ENCODE data around the gene RCL1. TPM values are rescaled to one million over a fixed set of nuclear protein-coding genes. Genes with fewer than 3 reads are reported as not detected.
"Not testable (repeated sequence)": the region's sequence is repeated elsewhere in the genome, so short reads cannot be mapped to it uniquely, and the experiment has no call there.

The RCL1 gene
- total and polyA plus RNA-seq, 3 experiments from 2014 or later, result 17.7 to 39.1 (median 36.5) TPM

GRCh38 chr9:4769321-4770080 is 23.2 kb upstream of the RCL1 start:
- Histone ChIP-seq H3K27ac (ENCODE audit: low read depth, low read length) (no peak overlapping the region), H3K27me3 (ENCODE audit: insufficient read depth, low read length, poor library complexity, severe bottlenecking) (no peaks in the 10 kb centered on the region), H3K4me1 (ENCODE audit: insufficient read depth, low read length) (no peaks in the 10 kb centered on the region), H3K4me3 (ENCODE audit: low read length) (no peak overlapping the region), H3K9me3 (ENCODE audit: low read length) (no peaks in the 10 kb centered on the region), H3K36me3 (ENCODE audit: insufficient read depth, low read length) (no peaks in the 10 kb centered on the region)
- no peaks in the 10 kb centered on the region for H3K27me3 Mint-ChIP-seq
- no peak for DNase-seq
- H3K4me1 Mint-ChIP-seq, result no peaks in the 10 kb centered on the region
- no peak overlapping the region for H3K4me3 Mint-ChIP-seq
- peaks cover 0 to 2% (median 0%) of the 10 kb centered on the region in 3 donors for H3K36me3 Mint-ChIP-seq
- no peak overlapping the region for H3K27ac Mint-ChIP-seq
- ChIA-PET POLR2A (no interaction called here), CTCF (interaction anchor here (1.4 to 3.0 kb wide), 2 partner anchors 10 to 218 kb away, joined by 3 to 13 read pairs; no protein-coding TSS in a partner anchor)
- H3K9me3 Mint-ChIP-seq, result no peaks in the 10 kb centered on the region

- DNase-seq, result no peak
- H3K27ac Mint-ChIP-seq, result no peak overlapping the region
- Histone ChIP-seq H3K4me3 (ENCODE audit: low read length) (no peak overlapping the region), H3K4me1 (ENCODE audit: insufficient read depth, low read length) (no peaks in the 10 kb centered on the region), H3K9me3 (ENCODE audit: low read length) (no peaks in the 10 kb centered on the region), H3K27ac (ENCODE audit: low read depth, low read length) (no peak overlapping the region), H3K36me3 (ENCODE audit: insufficient read depth, low read length) (no peaks in the 10 kb centered on the region), H3K27me3 (ENCODE audit: insufficient read depth, low read length, poor library complexity, severe bottlenecking) (no peaks in the 10 kb centered on the region)
- no peaks in the 10 kb centered on the region for H3K4me1 Mint-ChIP-seq
- no peaks in the 10 kb centered on the region for H3K9me3 Mint-ChIP-seq
- H3K27me3 Mint-ChIP-seq, result peaks cover 0 to 7% of the 10 kb centered on the region in 2 donors
- POLR2A ChIA-PET, result no interaction called here
- peaks cover 0 to 7% (median 3%) of the 10 kb centered on the region in 3 donors for H3K36me3 Mint-ChIP-seq
- CTCF ChIA-PET, result interaction anchor here (0.9 to 1.2 kb wide), 2 partner anchors 12 to 46 kb away, joined by 3 to 5 read pairs; no protein-coding TSS in a partner anchor
- no peak overlapping the region for H3K4me3 Mint-ChIP-seq
These were observed 21.0 kb upstream of the RCL1 start for GRCh38 chr9:4771788-4772187.

GRCh38 chr9:4774209-4774608 is 18.5 kb upstream of the RCL1 start:
- Histone ChIP-seq H3K36me3 (ENCODE audit: insufficient read depth, low read length) (no peaks in the 10 kb centered on the region), H3K4me1 (ENCODE audit: insufficient read depth, low read length) (no peaks in the 10 kb centered on the region), H3K27me3 (ENCODE audit: insufficient read depth, low read length, poor library complexity, severe bottlenecking) (no peaks in the 10 kb centered on the region), H3K4me3 (ENCODE audit: low read length) (no peak overlapping the region), H3K9me3 (ENCODE audit: low read length) (no peaks in the 10 kb centered on the region), H3K27ac (ENCODE audit: low read depth, low read length) (no peak overlapping the region)
- Mint-ChIP-seq H3K36me3 (peaks cover 0 to 7% (median 3%) of the 10 kb centered on the region in 3 donors), H3K4me3 (no peak overlapping the region), H3K4me1 (no peaks in the 10 kb centered on the region), H3K27ac (no peak overlapping the region), H3K27me3 (peaks cover 0 to 8% of the 10 kb centered on the region in 2 donors), H3K9me3 (no peaks in the 10 kb centered on the region)
- CTCF ChIA-PET, result interaction anchor here (0.8 to 1.1 kb wide), 2 partner anchors 11 to 668 kb away, joined by 3 read pairs; no protein-coding TSS in a partner anchor
- POLR2A ChIA-PET, result no interaction called here
- no peak for DNase-seq

- H3K36me3 Mint-ChIP-seq, POLR2A ChIA-PET, CTCF ChIA-PET: not testable (repeated sequence)
These were observed 17.8 kb upstream of the RCL1 start for GRCh38 chr9:4774958-4775357.

GRCh38 chr9:4780651-4781050 is 12.1 kb upstream of the RCL1 start:
- H3K27ac Mint-ChIP-seq, result no peak overlapping the region
- CTCF ChIA-PET, result interaction anchor here (0.5 to 1.4 kb wide), 3 partner anchors 13 to 48 kb away, joined by 3 to 5 read pairs (median 3); no protein-coding TSS in a partner anchor
- no peak for DNase-seq

More at GRCh38 chr9:4774958-4775357, 17.8 kb upstream of the RCL1 start:
- not testable (repeated sequence) for H3K36me3 ChIP-seq (ENCODE audit: insufficient read depth, low read length); H3K4me1 ChIP-seq (ENCODE audit: insufficient read depth, low read length); H3K27me3 ChIP-seq (ENCODE audit: insufficient read depth, low read length, poor library complexity, severe bottlenecking); H3K27ac ChIP-seq (ENCODE audit: low read depth, low read length); H3K9me3 Mint-ChIP-seq; DNase-seq; H3K4me3 ChIP-seq (ENCODE audit: low read length); H3K4me1 Mint-ChIP-seq; H3K4me3 Mint-ChIP-seq; H3K27ac Mint-ChIP-seq; H3K9me3 ChIP-seq (ENCODE audit: low read length)
- peaks cover 2 to 14% of the 10 kb centered on the region in 2 donors for H3K27me3 Mint-ChIP-seq

GRCh38 chr9:4781408-4781807 is 11.3 kb upstream of the RCL1 start:
- H3K36me3 Mint-ChIP-seq, result peaks cover 0 to 5% (median 1%) of the 10 kb centered on the region in 3 donors
- no peaks in the 10 kb centered on the region for H3K36me3 ChIP-seq (ENCODE audit: insufficient read depth, low read length)
- no peak overlapping the region for H3K4me3 ChIP-seq (ENCODE audit: low read length)
- ChIA-PET POLR2A (no interaction called here), CTCF (interaction anchor here (1.3 to 1.4 kb wide), 3 partner anchors 12 to 22 kb away, joined by 3 to 5 read pairs (median 3); no protein-coding TSS in a partner anchor)
- no peaks in the 10 kb centered on the region for H3K4me1 Mint-ChIP-seq
- DNase-seq, result no peak
- no peak overlapping the region for H3K27ac ChIP-seq (ENCODE audit: low read depth, low read length)
- peaks cover 17 to 45% of the 10 kb centered on the region in 2 donors for H3K27me3 Mint-ChIP-seq
- H3K27ac Mint-ChIP-seq, result no peak overlapping the region
- H3K4me3 Mint-ChIP-seq, result no peak overlapping the region
- no peaks in the 10 kb centered on the region for H3K9me3 Mint-ChIP-seq
- H3K9me3 ChIP-seq (ENCODE audit: low read length), result no peaks in the 10 kb centered on the region
- no peaks in the 10 kb centered on the region for H3K27me3 ChIP-seq (ENCODE audit: insufficient read depth, low read length, poor library complexity, severe bottlenecking)
- no peaks in the 10 kb centered on the region for H3K4me1 ChIP-seq (ENCODE audit: insufficient read depth, low read length)

More at GRCh38 chr9:4780651-4781050, 12.1 kb upstream of the RCL1 start:
- Histone ChIP-seq H3K36me3 (ENCODE audit: insufficient read depth, low read length) (no peaks in the 10 kb centered on the region), H3K4me3 (ENCODE audit: low read length) (no peak overlapping the region), H3K27me3 (ENCODE audit: insufficient read depth, low read length, poor library complexity, severe bottlenecking) (no peaks in the 10 kb centered on the region), H3K4me1 (ENCODE audit: insufficient read depth, low read length) (no peaks in the 10 kb centered on the region), H3K9me3 (ENCODE audit: low read length) (no peaks in the 10 kb centered on the region), H3K27ac (ENCODE audit: low read depth, low read length) (no peak overlapping the region)
- H3K36me3 Mint-ChIP-seq, result peaks cover 0 to 5% (median 1%) of the 10 kb centered on the region in 3 donors
- H3K27me3 Mint-ChIP-seq, result peaks cover 13 to 45% of the 10 kb centered on the region in 2 donors
- no peak overlapping the region for H3K4me3 Mint-ChIP-seq
- POLR2A ChIA-PET, result no interaction called here
- no peaks in the 10 kb centered on the region for H3K9me3 Mint-ChIP-seq
- H3K4me1 Mint-ChIP-seq, result no peaks in the 10 kb centered on the region

- DNase-seq; CTCF ChIA-PET; H3K27me3 ChIP-seq (ENCODE audit: insufficient read depth, low read length, poor library complexity, severe bottlenecking); H3K9me3 ChIP-seq (ENCODE audit: low read length); H3K9me3 Mint-ChIP-seq; H3K4me3 ChIP-seq (ENCODE audit: low read length); H3K4me3 Mint-ChIP-seq; H3K36me3 Mint-ChIP-seq; H3K4me1 ChIP-seq (ENCODE audit: insufficient read depth, low read length); H3K27ac ChIP-seq (ENCODE audit: low read depth, low read length); H3K36me3 ChIP-seq (ENCODE audit: insufficient read depth, low read length); H3K4me1 Mint-ChIP-seq; POLR2A ChIA-PET: not testable (repeated sequence)
- Mint-ChIP-seq H3K27me3 (peaks cover 17 to 53% of the 10 kb centered on the region in 2 donors), H3K27ac (peak overlapping the region in 1 of 8 donors; percentile 71)
These were observed 9.6 kb upstream of the RCL1 start for GRCh38 chr9:4783191-4783590.

- H3K9me3 Mint-ChIP-seq, result no peaks in the 10 kb centered on the region
- POLR2A ChIA-PET, result no interaction called here
- Histone ChIP-seq H3K4me3 (ENCODE audit: low read length) (no peak overlapping the region), H3K27me3 (ENCODE audit: insufficient read depth, low read length, poor library complexity, severe bottlenecking) (no peaks in the 10 kb centered on the region), H3K27ac (ENCODE audit: low read depth, low read length) (no peak overlapping the region), H3K36me3 (ENCODE audit: insufficient read depth, low read length) (no peaks in the 10 kb centered on the region), H3K4me1 (ENCODE audit: insufficient read depth, low read length) (no peaks in the 10 kb centered on the region), H3K9me3 (ENCODE audit: low read length) (no peaks in the 10 kb centered on the region)
- H3K27me3 Mint-ChIP-seq, result peaks cover 17 to 51% of the 10 kb centered on the region in 2 donors
- CTCF ChIA-PET, result no interaction called here
- no peaks in the 10 kb centered on the region for H3K4me1 Mint-ChIP-seq
- H3K4me3 Mint-ChIP-seq, result no peak overlapping the region
- peaks cover 0 to 5% (median under 1%) of the 10 kb centered on the region in 3 donors for H3K36me3 Mint-ChIP-seq
- H3K27ac Mint-ChIP-seq, result no peak overlapping the region
- DNase-seq, result no peak
These were observed 8.3 kb upstream of the RCL1 start for GRCh38 chr9:4784403-4784802.

Data from CD8-positive, alpha-beta memory T cell (primary cell).